Small intestine (tissue), 7 donors: ENCODE results near the gene FZD10. TPM values are rescaled to one million over a fixed set of nuclear protein-coding genes. Genes with fewer than 3 reads are reported as not detected.

Source experiments
- DNase-seq, 2 donors: peaks; one replicate each; pipeline versions ENCODE4 v3.0.0 to v3.0.0-alpha.2; 2013
- FAIRE-seq: peaks from 2 replicates; lab custom pipeline; 2012; peaks lifted over from hg19 to GRCh38; lab: Jason Lieb, UNC
- H3K27ac ChIP-seq, 3 donors: one replicate each; pipeline ENCODE4 v1.5.1; 2013; ENCODE audit warnings: low read length in 2 of 3, mild to moderate bottlenecking in 2 of 3, control low read depth in 1 of 3, inconsistent platforms in 1 of 3, low read depth in 1 of 3, moderate library complexity in 1 of 3
- H3K27me3 ChIP-seq, 3 donors: one replicate each; pipeline ENCODE4 v1.6.1; 2013; ENCODE audit warnings: low read length in 3 of 3, inconsistent platforms in 1 of 3; ENCODE audit not compliant: control insufficient read depth in 3 of 3, insufficient read depth in 3 of 3
- H3K36me3 ChIP-seq, 3 donors: one replicate each; pipeline ENCODE4 v1.6.1; 2013; ENCODE audit warnings: low read length in 3 of 3, inconsistent platforms in 1 of 3, low read depth in 1 of 3, mild to moderate bottlenecking in 1 of 3, moderate library complexity in 1 of 3; ENCODE audit not compliant: control insufficient read depth in 3 of 3, insufficient read depth in 2 of 3
- H3K4me1 ChIP-seq, 3 donors: one replicate each; pipeline ENCODE4 v1.6.1; 2013; ENCODE audit warnings: low read length in 2 of 3, inconsistent platforms in 1 of 3, low read depth in 1 of 3, mild to moderate bottlenecking in 1 of 3, moderate library complexity in 1 of 3; ENCODE audit not compliant: control insufficient read depth in 3 of 3, insufficient read depth in 2 of 3
- H3K4me3 ChIP-seq, 3 donors: one replicate each; pipeline ENCODE4 v1.5.1; 2013; ENCODE audit warnings: low read length in 3 of 3, control low read depth in 1 of 3, inconsistent platforms in 1 of 3, low read depth in 1 of 3, mild to moderate bottlenecking in 1 of 3, moderate library complexity in 1 of 3
- H3K9me3 ChIP-seq, 2 donors: one replicate each; pipeline ENCODE4 v1.6.1; 2013; ENCODE audit warnings: low read depth in 1 of 2, low read length in 1 of 2; ENCODE audit not compliant: control insufficient read depth in 2 of 2, insufficient read depth in 1 of 2
- WGBS, 3 donors: extraction: QIAGEN DNeasy Blood & Tissue Kit; methylation state at CpG; one replicate each; pipeline ENCODE4 v1.1.7; 2013; 5-methylcytosine and 5-hydroxymethylcytosine counted together
- polyA plus RNA-seq, 4 donors: library from polyadenylated mRNA; stranded (reverse) in 3 of 4; unstranded in 1 of 4; fragments of 200-250 nt in 3 of 4; fragments of 120-200 nt in 1 of 4; gene quantifications; one replicate each; pipeline versions ENCODE4 v1.2.1 to v1.2.3, GENCODE V29; 2013
- donor health status: healthy with polysubstance abuse.
- donor health status: control.
- donor health status: control.
- donor health status: Bipolar disorder and iron deficiency.
- donor health status: healthy.

FZD10 gene
- polyA plus RNA-seq, 4 donors, result 1.2 to 1.6 TPM; not detected in 2

GRCh38 chr12:130120012-130120805 lies 42.1 kb upstream of the FZD10 start:
- no peaks in the 10 kb centered on the region for H3K36me3 ChIP-seq
- FAIRE-seq, result no peak
- 79 to 86% (median 82%) methylated on average over 30 to 31 of the region's 31 CpGs for WGBS, 3 donors
- DNase-seq, result no peak
- no peak overlapping the region for H3K4me3 ChIP-seq
- H3K27me3 ChIP-seq, result no peaks in the 10 kb centered on the region
- no peaks in the 10 kb centered on the region for H3K9me3 ChIP-seq
- H3K4me1 ChIP-seq, result no peaks in the 10 kb centered on the region
- no peak overlapping the region for H3K27ac ChIP-seq

DNA sequence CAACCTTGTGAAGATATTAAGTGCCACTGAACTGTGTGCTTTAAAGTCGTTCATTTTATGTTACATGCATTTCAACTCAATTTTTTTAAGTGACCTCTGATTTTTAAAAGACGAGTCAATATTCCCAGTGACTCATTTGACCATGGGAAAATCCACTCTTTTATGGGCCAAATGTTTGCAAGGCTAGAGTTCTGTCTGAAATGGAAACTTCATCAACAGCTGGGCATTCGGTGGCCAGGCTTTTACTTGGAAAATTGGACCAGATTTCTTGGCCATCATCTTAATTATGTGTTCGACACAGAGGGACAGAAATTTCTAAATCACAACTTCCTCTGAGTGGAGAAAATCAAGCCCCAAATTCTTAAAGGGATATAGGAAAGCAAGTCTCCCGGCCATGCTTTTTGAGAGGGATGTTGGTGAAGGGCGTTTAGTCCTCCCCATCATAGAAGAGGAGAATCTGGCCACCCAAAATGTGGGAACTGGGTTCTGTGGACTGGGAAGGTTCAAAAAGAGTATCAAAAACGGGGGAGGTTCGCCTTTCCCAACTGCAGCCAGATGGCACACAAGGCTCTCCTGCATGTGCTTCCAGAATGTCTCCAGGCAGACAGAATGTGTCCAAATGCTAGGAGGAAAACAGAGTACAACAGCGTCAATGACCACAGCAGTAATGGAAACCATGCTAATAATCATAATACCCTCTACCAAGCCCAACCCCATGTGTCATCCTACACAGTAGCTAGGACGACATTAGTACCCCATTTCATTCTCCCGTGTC lies 40.9 kb upstream of the FZD10 start:
- Histone ChIP-seq H3K4me3 (no peak overlapping the region), H3K9me3 (no peaks in the 10 kb centered on the region), H3K27ac (no peak overlapping the region), H3K36me3 (no peaks in the 10 kb centered on the region), H3K27me3 (no peaks in the 10 kb centered on the region), H3K4me1 (no peaks in the 10 kb centered on the region)
- FAIRE-seq, result no peak
- DNase-seq, result no peak
- 57 to 64% (median 58%) methylated on average over 11 of the region's 11 CpGs for WGBS, 3 donors

GRCh38 chr12:130122356-130122755 lies 39.9 kb upstream of the FZD10 start:
- DNase-seq (no peak), FAIRE-seq (no peak)
- Histone ChIP-seq H3K27ac (no peak overlapping the region), H3K9me3 (no peaks in the 10 kb centered on the region), H3K36me3 (no peaks in the 10 kb centered on the region), H3K4me1 (no peaks in the 10 kb centered on the region), H3K4me3 (no peak overlapping the region), H3K27me3 (no peaks in the 10 kb centered on the region)
- WGBS, 3 donors, result 41 to 65% (median 51%) methylated on average over 4 of the region's 4 CpGs

- no peaks in the 10 kb centered on the region for H3K27me3 ChIP-seq
These were observed 38.2 kb upstream of the FZD10 start for GRCh38 chr12:130124106-130124505.

DNA sequence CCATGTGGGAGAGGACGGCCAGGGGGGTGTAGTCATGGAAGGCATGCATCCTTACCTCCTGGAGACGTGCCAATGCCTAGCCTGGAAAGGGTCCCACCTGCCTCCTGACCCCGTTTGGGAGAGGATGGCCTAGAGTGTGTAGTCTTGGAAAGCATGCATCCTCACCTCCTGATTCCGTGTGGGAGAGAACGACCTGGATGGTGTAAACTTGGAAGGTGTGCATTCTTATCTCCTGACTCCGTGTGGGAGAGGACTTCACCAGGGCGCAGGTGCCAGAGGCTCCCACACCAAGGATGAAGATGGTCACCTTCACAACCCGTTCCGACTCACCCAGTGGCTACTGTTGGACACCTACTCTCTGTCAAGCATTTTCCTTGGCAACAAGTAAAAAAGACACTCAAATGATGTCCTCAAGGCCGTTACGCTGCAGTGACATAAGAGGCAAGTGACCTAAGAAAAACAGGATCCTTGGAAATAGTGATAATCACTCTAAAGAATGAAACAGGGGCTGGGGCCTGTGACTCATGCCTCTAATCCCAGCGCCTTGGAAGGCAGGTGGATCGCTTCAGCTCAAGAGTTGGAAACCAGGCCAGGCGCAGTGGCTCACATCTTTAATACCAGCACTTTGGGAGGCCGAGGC lies 37.5 kb upstream of the FZD10 start:
- no peaks in the 10 kb centered on the region for H3K27me3 ChIP-seq
- DNase-seq (no peak), FAIRE-seq (no peak)
- 67 to 83% (median 69%) methylated on average over 15 of the region's 15 CpGs for WGBS, 3 donors
- no peak overlapping the region for H3K4me3 ChIP-seq
- peaks cover 0 to 6% of the 10 kb centered on the region in 2 donors for H3K9me3 ChIP-seq
- H3K27ac ChIP-seq, result no peak overlapping the region
- no peaks in the 10 kb centered on the region for H3K36me3 ChIP-seq
- no peaks in the 10 kb centered on the region for H3K4me1 ChIP-seq

More at GRCh38 chr12:130124106-130124505, 38.2 kb upstream of the FZD10 start:
- Histone ChIP-seq H3K36me3 (no peaks in the 10 kb centered on the region), H3K27ac (no peak overlapping the region), H3K4me1 (no peaks in the 10 kb centered on the region), H3K9me3 (peaks cover 0 to 4% of the 10 kb centered on the region in 2 donors), H3K4me3 (no peak overlapping the region)
- DNase-seq, result no peak
- 82 to 94% (median 91%) methylated on average over 4 of the region's 4 CpGs for WGBS, 3 donors
- no peak for FAIRE-seq

- DNase-seq (no peak), FAIRE-seq (no peak)
- Histone ChIP-seq H3K27me3 (no peaks in the 10 kb centered on the region), H3K4me1 (no peaks in the 10 kb centered on the region), H3K27ac (no peak overlapping the region), H3K4me3 (no peak overlapping the region), H3K9me3 (peaks cover 0 to 6% of the 10 kb centered on the region in 2 donors), H3K36me3 (no peaks in the 10 kb centered on the region)
- WGBS, 3 donors, result 43 to 65% (median 50%) methylated on average over 13 of the region's 13 CpGs
These were observed 36.2 kb upstream of the FZD10 start for GRCh38 chr12:130126023-130126432.

GRCh38 chr12:130127532-130127911 lies 34.7 kb upstream of the FZD10 start:
- DNase-seq (no peak), FAIRE-seq (no peak)
- H3K36me3 ChIP-seq, result no peaks in the 10 kb centered on the region
- no peak overlapping the region for H3K27ac ChIP-seq
- H3K4me1 ChIP-seq, result no peaks in the 10 kb centered on the region
- 47 to 81% (median 73%) methylated on average over 3 of the region's 3 CpGs for WGBS, 3 donors
- H3K9me3 ChIP-seq, result peaks cover 0 to 6% of the 10 kb centered on the region in 2 donors
- H3K4me3 ChIP-seq, result no peak overlapping the region
- no peaks in the 10 kb centered on the region for H3K27me3 ChIP-seq
